ENCODE data around the gene SLC15A3. TPM values are rescaled to one million over a fixed set of nuclear protein-coding genes. Genes with fewer than 3 reads are reported as not detected.
"Not testable (repeated sequence)": the region's sequence is repeated elsewhere in the genome, so short reads cannot be mapped to it uniquely, and the experiment has no call there.

Gene SLC15A3
- total RNA-seq, 3 donors from 2014 or later = 3.8 to 6.1 (median 5.5) TPM

DNA sequence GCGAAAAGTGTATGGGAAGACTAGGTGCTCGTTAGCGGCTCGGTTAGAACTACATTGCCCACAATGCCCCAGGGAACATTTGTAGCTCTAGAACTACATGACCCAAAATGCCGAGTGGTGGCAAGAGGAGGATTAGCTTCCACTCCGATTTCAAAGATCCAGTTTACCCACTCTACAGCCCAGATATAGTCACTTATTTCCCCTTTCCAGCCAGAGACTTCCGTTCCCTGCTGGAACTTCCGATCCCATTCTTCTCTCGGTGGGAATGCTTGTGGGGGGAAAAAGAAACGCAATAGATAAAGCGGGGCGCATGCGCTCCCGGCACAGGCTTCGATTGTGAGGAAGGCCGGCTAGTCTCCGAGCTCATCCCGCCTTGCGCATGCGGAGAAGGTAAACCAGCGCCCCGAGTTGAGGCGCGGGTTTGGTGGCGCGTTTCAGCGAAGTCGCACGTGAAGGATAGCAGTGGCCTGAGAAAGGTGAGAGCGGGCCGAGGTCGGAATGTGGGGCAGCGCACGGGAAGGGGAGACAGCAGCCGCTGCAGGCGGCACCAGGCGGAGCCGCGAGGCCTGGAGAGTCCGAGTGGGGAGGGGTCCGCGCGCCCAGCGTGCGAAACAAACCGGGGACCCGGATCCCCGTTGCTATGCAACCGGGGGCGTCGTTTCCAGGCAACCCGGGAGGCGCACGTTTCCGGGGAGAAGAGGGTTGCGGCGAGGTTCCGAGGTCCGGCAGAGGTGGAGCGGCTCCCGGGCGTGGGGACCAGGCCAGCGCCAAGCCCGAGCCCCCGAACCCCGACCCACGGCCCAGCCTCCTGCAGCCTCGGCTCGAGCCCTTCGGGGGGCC, 38.0 kb downstream of the SLC15A3 start, which contains the start of gene TMEM109:
TMEM109 (plus strand) TSS at position 366 of the 840 bp plus-strand sequence. CDS start 5,536 bp downstream, outside the sequence.
- Mint-ChIP-seq H3K4me3 (peak within 1 kb of the TSS; percentile 96), H3K4me1 (ENCODE audit: low read depth) (peaks cover 56% of the 10 kb centered on the region), H3K9me3 (no peaks in the 10 kb centered on the region), H3K36me3 (ENCODE audit: insufficient read depth) (peaks cover 5% of the 10 kb centered on the region), H3K27me3 (ENCODE audit: low read depth) (no peaks in the 10 kb centered on the region)
- peak; percentile 78 for DNase-seq
- ATAC-seq = peak; percentile 77 to 80

GRCh38 chr11:60912851-60913528, 39.0 kb downstream of the SLC15A3 start:
- ATAC-seq (no peak), DNase-seq (no peak)
- Mint-ChIP-seq H3K4me3 (peak overlapping the region; percentile 96), H3K27me3 (ENCODE audit: low read depth) (no peaks in the 10 kb centered on the region), H3K4me1 (ENCODE audit: low read depth) (peaks cover 55% of the 10 kb centered on the region), H3K36me3 (ENCODE audit: insufficient read depth) (peaks cover 5% of the 10 kb centered on the region), H3K9me3 (no peaks in the 10 kb centered on the region)

DNA sequence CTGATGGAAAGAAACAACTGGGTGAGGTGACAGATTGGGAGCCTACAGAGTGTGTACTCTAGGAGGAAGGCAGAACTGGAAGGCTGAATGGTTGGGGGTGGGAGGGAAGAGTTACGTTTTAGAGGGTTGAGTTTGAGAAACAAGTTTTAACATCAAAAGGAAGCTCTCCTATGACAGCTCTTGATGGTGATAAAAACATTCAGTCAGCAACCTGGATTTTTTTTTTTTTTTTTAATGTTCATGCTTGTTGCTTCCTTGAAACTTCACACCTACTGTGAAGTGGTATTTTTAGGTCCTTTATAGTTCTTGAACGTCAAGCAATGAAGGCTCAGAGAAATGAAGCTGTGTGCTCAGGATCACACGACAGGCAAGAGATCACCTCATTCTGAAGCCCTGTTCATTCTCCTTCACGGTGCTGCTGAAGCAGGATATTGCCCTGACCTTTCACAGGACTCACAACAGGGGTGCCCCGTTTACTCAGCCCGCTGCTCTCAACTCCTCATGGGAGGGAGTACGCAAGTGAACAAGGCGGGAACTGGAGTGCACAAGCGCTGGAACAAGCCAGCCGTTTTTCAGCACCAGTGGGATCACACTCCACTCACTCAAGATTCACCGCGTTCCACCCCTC, 39.6 kb downstream of the SLC15A3 start:
- ATAC-seq (no peak), DNase-seq (no peak)
- no peaks in the 10 kb centered on the region for H3K27me3 Mint-ChIP-seq (ENCODE audit: low read depth)
- H3K4me1 Mint-ChIP-seq (ENCODE audit: low read depth) = peaks cover 54% of the 10 kb centered on the region
- H3K4me3 Mint-ChIP-seq = peak overlapping the region; percentile 22
- no peaks in the 10 kb centered on the region for H3K9me3 Mint-ChIP-seq
- H3K36me3 Mint-ChIP-seq (ENCODE audit: insufficient read depth) = peaks cover 3% of the 10 kb centered on the region

DNA sequence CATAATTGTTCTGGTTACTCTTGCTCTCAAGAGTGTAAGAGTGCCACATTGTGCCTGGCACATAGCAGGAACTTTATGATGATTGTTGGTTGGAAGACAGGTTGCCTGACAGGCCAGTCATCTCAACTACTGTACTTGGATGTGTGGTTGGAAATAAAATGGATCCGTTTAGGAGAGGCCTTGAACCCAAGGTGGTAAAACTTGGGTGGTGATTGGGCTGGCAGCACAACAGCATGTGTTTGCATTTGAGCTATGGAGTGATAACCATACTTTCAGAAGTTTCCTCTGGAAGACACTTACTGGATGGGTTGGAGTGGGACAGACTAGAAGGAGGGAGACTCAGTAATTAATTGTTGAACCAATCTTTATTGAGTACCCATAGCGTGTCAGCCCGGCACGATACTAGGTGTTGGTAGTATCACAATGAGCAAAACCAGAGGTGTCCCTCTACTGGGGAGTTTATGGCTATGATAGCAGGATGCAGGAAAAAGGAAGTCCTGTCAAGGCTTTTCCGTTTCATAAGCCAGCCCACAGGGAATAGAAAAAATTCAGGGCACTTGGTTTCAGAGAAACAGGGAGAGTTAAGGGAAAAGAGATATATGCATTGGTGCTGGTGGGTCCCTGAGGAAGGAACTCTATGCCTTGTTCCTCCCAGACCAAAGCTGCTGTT, 41.1 kb downstream of the SLC15A3 start:
- H3K4me1 Mint-ChIP-seq (ENCODE audit: low read depth) = peaks cover 50% of the 10 kb centered on the region

GRCh38 chr11:60910281-60910687, 41.7 kb downstream of the SLC15A3 start:
- Mint-ChIP-seq H3K27me3 (ENCODE audit: low read depth) (no peaks in the 10 kb centered on the region), H3K4me1 (ENCODE audit: low read depth) (peaks cover 48% of the 10 kb centered on the region), H3K36me3 (ENCODE audit: insufficient read depth) (peaks cover 2% of the 10 kb centered on the region), H3K4me3 (no peak overlapping the region), H3K9me3 (no peaks in the 10 kb centered on the region)
- DNase-seq (no peak), ATAC-seq (no peak)

More for the DNA sequence above, 41.1 kb downstream of the SLC15A3 start:
- DNase-seq (no peak), ATAC-seq (no peak)
- no peak overlapping the region for H3K4me3 Mint-ChIP-seq
- no peaks in the 10 kb centered on the region for H3K36me3 Mint-ChIP-seq (ENCODE audit: insufficient read depth)
- H3K9me3 Mint-ChIP-seq = no peaks in the 10 kb centered on the region
- no peaks in the 10 kb centered on the region for H3K27me3 Mint-ChIP-seq (ENCODE audit: low read depth)

GRCh38 chr11:60909680-60910280, 42.2 kb downstream of the SLC15A3 start:
- H3K36me3 Mint-ChIP-seq (ENCODE audit: insufficient read depth); ATAC-seq; H3K27me3 Mint-ChIP-seq (ENCODE audit: low read depth); H3K9me3 Mint-ChIP-seq; H3K4me3 Mint-ChIP-seq; DNase-seq: not testable (repeated sequence)
- peaks cover 50% of the 10 kb centered on the region for H3K4me1 Mint-ChIP-seq (ENCODE audit: low read depth)

- no peak for ATAC-seq
- H3K9me3 Mint-ChIP-seq = no peaks in the 10 kb centered on the region
- no peak for DNase-seq
- no peaks in the 10 kb centered on the region for H3K27me3 Mint-ChIP-seq (ENCODE audit: low read depth)
- H3K4me3 Mint-ChIP-seq = no peak overlapping the region
- peaks cover 7% of the 10 kb centered on the region for H3K36me3 Mint-ChIP-seq (ENCODE audit: insufficient read depth)
- peaks cover 57% of the 10 kb centered on the region for H3K4me1 Mint-ChIP-seq (ENCODE audit: low read depth)
Measured at GRCh38 chr11:60908803-60909202, 43.2 kb downstream of the SLC15A3 start.

- H3K4me3 Mint-ChIP-seq = peak within 1 kb of the TSS; percentile 92
- H3K27me3 Mint-ChIP-seq (ENCODE audit: low read depth) = no peaks in the 10 kb centered on the region
- H3K9me3 Mint-ChIP-seq = no peaks in the 10 kb centered on the region
- peaks cover 18% of the 10 kb centered on the region for H3K36me3 Mint-ChIP-seq (ENCODE audit: insufficient read depth)
- ATAC-seq (peak; percentile 92 to 94), DNase-seq (peak; percentile 96)
- peaks cover 43% of the 10 kb centered on the region for H3K4me1 Mint-ChIP-seq (ENCODE audit: low read depth)
Measured at GRCh38 chr11:60906132-60906972, 45.6 kb downstream of the SLC15A3 start, which contains the start of gene PRPF19. PRPF19 (minus strand) TSS chr11:60906585; CDS start chr11:60906382, 203 bp downstream.

DNA sequence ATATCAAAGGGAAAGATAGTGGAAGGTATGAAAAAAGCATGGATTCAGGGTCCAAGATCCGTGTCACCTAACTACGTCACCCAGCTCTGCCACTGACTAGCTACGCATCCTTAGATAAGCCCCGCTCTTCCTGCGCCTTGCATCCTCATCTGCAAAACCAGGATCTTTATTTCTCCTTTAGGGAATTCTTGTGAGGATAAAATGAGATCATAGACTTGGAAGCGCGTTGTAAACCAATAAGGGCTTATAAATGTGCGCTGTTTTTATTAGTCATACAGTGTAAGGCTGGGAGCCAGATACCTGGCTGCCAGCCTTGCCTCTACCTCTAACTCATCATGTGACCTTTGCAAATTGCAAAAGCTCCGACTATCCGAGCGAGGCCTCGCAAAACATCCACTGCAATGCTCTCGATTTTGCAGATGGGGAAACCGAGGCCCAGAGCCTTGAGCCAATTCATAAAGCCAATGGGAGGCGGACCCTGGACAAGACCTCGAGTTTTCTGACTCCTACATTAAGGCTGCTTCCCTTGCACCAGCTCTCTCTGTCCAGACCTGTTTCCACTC, 46.3 kb downstream of the SLC15A3 start:
- Mint-ChIP-seq H3K36me3 (ENCODE audit: insufficient read depth) (peaks cover 18% of the 10 kb centered on the region), H3K9me3 (no peaks in the 10 kb centered on the region), H3K27me3 (ENCODE audit: low read depth) (no peaks in the 10 kb centered on the region), H3K4me3 (peak overlapping the region; percentile 92), H3K4me1 (ENCODE audit: low read depth) (peaks cover 37% of the 10 kb centered on the region)
- DNase-seq (no peak), ATAC-seq (peak; percentile 26 to 31)

GRCh38 chr11:60905047-60905446, 46.9 kb downstream of the SLC15A3 start:
- peaks cover 21% of the 10 kb centered on the region for H3K36me3 Mint-ChIP-seq (ENCODE audit: insufficient read depth)
- H3K9me3 Mint-ChIP-seq = no peaks in the 10 kb centered on the region
- no peaks in the 10 kb centered on the region for H3K27me3 Mint-ChIP-seq (ENCODE audit: low read depth)
- peak overlapping the region; percentile 92 for H3K4me3 Mint-ChIP-seq
- ATAC-seq = no peak
- DNase-seq = no peak
- peaks cover 35% of the 10 kb centered on the region for H3K4me1 Mint-ChIP-seq (ENCODE audit: low read depth)

- ATAC-seq (no peak), DNase-seq (no peak)
- Mint-ChIP-seq H3K9me3 (no peaks in the 10 kb centered on the region), H3K4me1 (ENCODE audit: low read depth) (peaks cover 35% of the 10 kb centered on the region), H3K27me3 (ENCODE audit: low read depth) (no peaks in the 10 kb centered on the region), H3K4me3 (no peak overlapping the region), H3K36me3 (ENCODE audit: insufficient read depth) (peaks cover 40% of the 10 kb centered on the region)
Measured at GRCh38 chr11:60902625-60903024, 49.4 kb downstream of the SLC15A3 start.

DNA sequence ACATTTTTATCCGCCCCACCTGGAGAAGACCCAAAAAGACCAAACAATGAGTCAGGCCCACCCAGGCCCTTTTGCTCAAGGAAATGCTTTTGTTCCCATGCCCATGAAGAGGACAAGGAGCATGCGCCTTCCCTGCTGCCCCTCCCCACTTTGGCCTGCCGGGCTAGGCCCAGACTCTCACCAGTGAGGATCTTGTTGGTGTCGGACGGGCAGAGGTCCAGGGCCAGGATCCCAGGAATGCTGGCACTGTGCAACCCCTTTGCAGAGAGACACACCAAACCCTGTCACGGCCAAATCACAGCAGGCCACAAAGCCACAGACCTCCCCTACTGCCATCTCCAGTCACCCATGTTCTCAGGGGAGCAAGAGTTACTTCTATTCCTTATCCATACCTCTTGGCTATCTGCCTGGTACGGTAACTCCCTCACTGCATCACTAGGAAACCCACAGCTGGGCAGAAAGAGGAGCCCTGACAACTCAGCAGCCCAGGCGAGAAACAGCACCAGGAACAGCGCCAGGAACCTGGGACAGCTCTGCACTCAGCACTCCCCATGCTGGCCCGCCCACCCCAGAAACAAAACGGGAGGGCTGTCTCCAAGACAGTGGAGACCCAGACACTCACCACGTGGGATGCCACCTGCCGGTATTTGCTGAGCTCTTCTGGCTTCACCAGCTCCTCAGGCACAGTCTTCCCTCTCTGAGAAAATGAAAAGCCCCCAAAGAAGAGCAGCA, 51.1 kb downstream of the SLC15A3 start:
- ATAC-seq (no peak), DNase-seq (no peak)
- no peaks in the 10 kb centered on the region for H3K27me3 Mint-ChIP-seq (ENCODE audit: low read depth)
- H3K4me3 Mint-ChIP-seq = no peak overlapping the region
- H3K36me3 Mint-ChIP-seq (ENCODE audit: insufficient read depth) = peaks cover 55% of the 10 kb centered on the region
- H3K4me1 Mint-ChIP-seq (ENCODE audit: low read depth) = peaks cover 27% of the 10 kb centered on the region
- no peaks in the 10 kb centered on the region for H3K9me3 Mint-ChIP-seq
